Loucy (cell line): ENCODE measurements around the gene CCDC185.

ENCODE experiments used
- H2AFZ ChIP-seq: fragments of 200-600 bp; sonication (generic); 2 replicates; pipeline ENCODE4 v1.6.0; 2016; ENCODE audit warnings: antibody characterized with exemption, mild to moderate bottlenecking, low read length, moderate library complexity
- H3F3A ChIP-seq: fragments of 200-600 bp; 2 replicates; pipeline ENCODE4 v1.6.0; 2016; ENCODE audit warnings: antibody characterized with exemption, low read depth, mild to moderate bottlenecking
- H3K27me3 ChIP-seq: fragments of 200-600 bp; sonication (generic); 2 replicates; pipeline ENCODE4 v1.6.1; 2014; ENCODE audit warnings: low read length, mild to moderate bottlenecking; ENCODE audit not compliant: insufficient read depth, poor library complexity, severe bottlenecking
- H3K36me3 ChIP-seq: fragments of 200-600 bp; sonication (generic); 2 replicates; pipeline ENCODE4 v1.6.1; 2016; ENCODE audit warnings: low read length; ENCODE audit not compliant: insufficient read depth
- H3K4me1 ChIP-seq: fragments of 200-600 bp; sonication (generic); 2 replicates; pipeline ENCODE4 v1.5.1; 2014; ENCODE audit warnings: low read length, mild to moderate bottlenecking; ENCODE audit not compliant: insufficient read depth, poor library complexity, severe bottlenecking
- H3K4me2 ChIP-seq: fragments of 200-600 bp; sonication (generic); 2 replicates; pipeline ENCODE4 v1.6.0; 2014; ENCODE audit warnings: antibody characterized with exemption, low read length, low read depth, mild to moderate bottlenecking; ENCODE audit not compliant: poor library complexity, severe bottlenecking
- H3K4me3 ChIP-seq: fragments of 200-600 bp; sonication (generic); 2 replicates; pipeline ENCODE4 v1.5.1; 2014; ENCODE audit warnings: low read length, mild to moderate bottlenecking, mixed read lengths; ENCODE audit not compliant: poor library complexity, severe bottlenecking
- H3K79me2 ChIP-seq: fragments of 200-600 bp; sonication (generic); 2 replicates; pipeline ENCODE4 v1.6.1; 2014; ENCODE audit warnings: low read length; ENCODE audit not compliant: insufficient read depth
- H3K9ac ChIP-seq: fragments of 200-600 bp; sonication (generic); 2 replicates; pipeline ENCODE4 v1.6.0; 2014; ENCODE audit warnings: mild to moderate bottlenecking, low read depth, low read length, moderate library complexity; ENCODE audit not compliant: poor library complexity, severe bottlenecking
- H3K9me2 ChIP-seq: fragments of 200-600 bp; sonication (generic); replicated peaks from 2 replicates; pipeline ENCODE4 v1.6.1; 2016; ENCODE audit warnings: low read depth, low read length, mixed read lengths
- H3K9me3 ChIP-seq: fragments of 200-600 bp; sonication (generic); 2 replicates; pipeline ENCODE4 v1.6.1; 2014; ENCODE audit warnings: mild to moderate bottlenecking, antibody characterized with exemption, low read length, low read depth; ENCODE audit not compliant: insufficient read depth
- H4K20me1 ChIP-seq: fragments of 200-600 bp; sonication (generic); 2 replicates; pipeline ENCODE4 v1.6.0; 2014; ENCODE audit warnings: antibody characterized with exemption, low read length, mild to moderate bottlenecking; ENCODE audit not compliant: insufficient read depth, poor library complexity, severe bottlenecking
- CTCF ChIP-seq: fragments of 200-600 bp; sonication (generic); conservative IDR thresholded peaks from 2 replicates; pipeline ENCODE4 v1.5.1; 2014; ENCODE audit warnings: mild to moderate bottlenecking, antibody characterized with exemption, low read length
- EZH2phosphoT487 ChIP-seq: fragments of 200-600 bp; IDR thresholded peaks from 2 replicates; pipeline ENCODE4 v1.6.1; 2018; ENCODE audit warnings: antibody characterized with exemption, mild to moderate bottlenecking, moderate library complexity, borderline replicate concordance

CCDC185 gene

DNA sequence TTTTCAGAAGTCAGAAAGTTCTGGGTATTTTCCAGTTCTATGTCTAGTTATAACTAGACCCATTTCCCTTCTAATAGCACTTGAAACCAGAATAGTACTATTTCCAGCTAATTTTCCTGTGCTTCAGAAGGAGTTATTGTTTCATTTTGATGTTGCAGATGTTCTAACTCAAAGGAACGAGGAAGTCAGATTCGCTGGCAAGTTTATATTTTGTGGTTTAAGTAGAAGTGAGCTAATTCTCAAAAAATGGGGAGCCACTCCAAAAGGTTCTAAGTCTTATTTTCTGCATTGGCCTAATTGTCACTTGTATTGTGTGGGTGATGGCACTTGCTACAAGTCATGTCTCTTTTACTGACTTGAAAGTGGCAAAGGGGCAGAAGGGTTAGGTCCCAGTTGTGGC lies 18.1 kb downstream of the CCDC185 start:
- TF ChIP-seq CTCF (no peak), EZH2phosphoT487 (no peak)
- no peak overlapping the region for H3K4me2 ChIP-seq
- no peak overlapping the region for H2AFZ ChIP-seq

GRCh38 chr1:223411710-223412109 lies 18.5 kb downstream of the CCDC185 start:
- no peaks in the 10 kb centered on the region for H3K27me3 ChIP-seq
- no peak for TF ChIP-seq CTCF
- TF ChIP-seq EZH2phosphoT487, result no peak
- no peaks in the 10 kb centered on the region for H3F3A ChIP-seq
- no peak overlapping the region for H3K4me2 ChIP-seq
- no peaks in the 10 kb centered on the region for H3K9me2 ChIP-seq
- H3K36me3 ChIP-seq, result no peaks in the 10 kb centered on the region
- no peaks in the 10 kb centered on the region for H3K79me2 ChIP-seq
- no peak overlapping the region for H2AFZ ChIP-seq
- H3K4me1 ChIP-seq, result no peaks in the 10 kb centered on the region
- H3K4me3 ChIP-seq, result no peak overlapping the region
- H3K9me3 ChIP-seq, result no peaks in the 10 kb centered on the region
- H3K9ac ChIP-seq, result no peak overlapping the region
- no peaks in the 10 kb centered on the region for H4K20me1 ChIP-seq

More for the DNA sequence above, 18.1 kb downstream of the CCDC185 start:
- no peaks in the 10 kb centered on the region for H4K20me1 ChIP-seq
- H3K9me2 ChIP-seq, result no peaks in the 10 kb centered on the region
- no peak overlapping the region for H3K9ac ChIP-seq
- no peaks in the 10 kb centered on the region for H3K4me1 ChIP-seq
- no peaks in the 10 kb centered on the region for H3K9me3 ChIP-seq
- no peaks in the 10 kb centered on the region for H3K27me3 ChIP-seq
- no peaks in the 10 kb centered on the region for H3K36me3 ChIP-seq
- no peak overlapping the region for H3K4me3 ChIP-seq
- no peaks in the 10 kb centered on the region for H3F3A ChIP-seq
- no peaks in the 10 kb centered on the region for H3K79me2 ChIP-seq

GRCh38 chr1:223413216-223413615 lies 20.0 kb downstream of the CCDC185 start:
- Histone ChIP-seq H3K4me3 (no peak overlapping the region), H3K9me3 (no peaks in the 10 kb centered on the region), H3K9ac (no peak overlapping the region), H3K36me3 (no peaks in the 10 kb centered on the region), H3K27me3 (no peaks in the 10 kb centered on the region), H2AFZ (no peak overlapping the region), H3K9me2 (no peaks in the 10 kb centered on the region), H3F3A (no peaks in the 10 kb centered on the region), H3K79me2 (no peaks in the 10 kb centered on the region), H3K4me1 (no peaks in the 10 kb centered on the region), H4K20me1 (no peaks in the 10 kb centered on the region), H3K4me2 (no peak overlapping the region)
- TF ChIP-seq EZH2phosphoT487 (no peak), CTCF (no peak)
